GM12878 (cell line): ENCODE data around the gene CMTM2. TPM values are rescaled to one million over a fixed set of nuclear protein-coding genes. Genes with fewer than 3 reads are reported as not detected.

Experiments used
- ATAC-seq: fragments of 200-7000 bp; cut with Tn5 transposase; 3 replicates; pipeline ENCODE4 v1.9.1; 2020; ENCODE audit warnings: mild to moderate bottlenecking, moderate library complexity
- BruUV-seq: library from RNA; stranded (reverse); fragments of 400-500 nt; replicated peaks from 2 replicates; lab custom pipeline; 2021; lab: Mats Ljungman, UMichigan
- CTCF ChIA-PET: fragments of 300-600 bp; sonication (Branson Sonifier 250); formaldehyde crosslinking; extraction: SDS; loops from one replicate; lab custom pipeline; 2021; ENCODE audit warnings: inconsistent platforms; lab: Yijun Ruan, JAX
- POLR2A ChIA-PET: fragments of 350-600 bp; formaldehyde crosslinking; extraction: SDS; loops from one replicate; lab custom pipeline; 2021; ENCODE audit warnings: inconsistent platforms; lab: Charles Lee
- RAD21 ChIA-PET: fragments of 300-600 bp; sonication (Branson Sonifier 250); formaldehyde crosslinking; loops from one replicate; lab custom pipeline; 2023; ENCODE audit warnings: antibody characterized with exemption; ENCODE audit not compliant: unreplicated experiment; lab: Charles Lee
- SMC1A ChIA-PET: fragments of 300-600 bp; sonication (Branson Sonifier 250); formaldehyde crosslinking; loops from one replicate; lab custom pipeline; 2023; ENCODE audit not compliant: unreplicated experiment, uncharacterized antibody; lab: Charles Lee
- DNase-seq: peaks from one replicate; pipeline ENCODE4 v3.0.0-alpha.2; 2011; ENCODE audit warnings: low read depth, low spot score
- FAIRE-seq: peaks from 3 replicates; lab custom pipeline; 2011; peaks lifted over from hg19 to GRCh38; lab: Jason Lieb, UNC
- H2AFZ ChIP-seq: 2 replicates; pipeline ENCODE4 v1.6.0; 2011; ENCODE audit warnings: low read depth, low read length, control low read depth; ENCODE audit not compliant: control insufficient read depth
- H3K27ac ChIP-seq: 2 replicates; pipeline ENCODE4 v1.5.1; 2011; ENCODE audit warnings: control low read depth; ENCODE audit not compliant: control insufficient read depth, insufficient read depth
- H3K27me3 ChIP-seq, 2 experiments: replicated peaks in 1 of 2; 2 replicates each; pipeline versions ENCODE4 v1.6.0 to v1.6.1; 2011; ENCODE audit warnings: low read length in 1 of 2; ENCODE audit not compliant: control insufficient read depth in 2 of 2, insufficient read depth in 2 of 2
- H3K36me3 ChIP-seq, 2 experiments: 2 replicates each; pipeline ENCODE4 v1.5.1; 2011; ENCODE audit warnings: low read length in 1 of 2; ENCODE audit not compliant: control insufficient read depth in 2 of 2, insufficient read depth in 2 of 2
- H3K4me1 ChIP-seq: 2 replicates; pipeline ENCODE4 v1.6.1; 2011; ENCODE audit warnings: mild to moderate bottlenecking, low read length, moderate library complexity, mixed read lengths; ENCODE audit not compliant: control insufficient read depth, insufficient read depth
- H3K4me2 ChIP-seq: 2 replicates; pipeline ENCODE4 v1.6.0; 2011; ENCODE audit warnings: control low read depth; ENCODE audit not compliant: control insufficient read depth, insufficient read depth
- H3K4me3 ChIP-seq: fragments of 200-600 bp; sonication (generic); 2 replicates; pipeline ENCODE4 v1.5.1; 2016
- H3K79me2 ChIP-seq: 2 replicates; pipeline ENCODE4 v1.6.0; 2011; ENCODE audit warnings: low read length; ENCODE audit not compliant: control insufficient read depth, insufficient read depth
- H3K9ac ChIP-seq: 2 replicates; pipeline ENCODE4 v1.8.0; 2011; ENCODE audit warnings: low read length, control low read depth, mixed read lengths; ENCODE audit not compliant: control insufficient read depth, insufficient read depth
- H3K9me3 ChIP-seq: replicated peaks from 3 replicates; pipeline ENCODE4 v1.5.1; 2011; ENCODE audit warnings: mild to moderate bottlenecking, low read length; ENCODE audit not compliant: control insufficient read depth, insufficient read depth
- H4K20me1 ChIP-seq: 2 replicates; pipeline ENCODE4 v1.6.0; 2011; ENCODE audit not compliant: control insufficient read depth, insufficient read depth
- BHLHE40 ChIP-seq, 2 experiments: fragments of 450-650 bp in 1 of 2; IDR thresholded peaks; 2 replicates each; pipeline ENCODE4 v1.6.1; 2011 to 2017; ENCODE audit warnings: low read depth in 2 of 2, borderline replicate concordance in 1 of 2, improper control_type of control experiment in 1 of 2, low read length in 1 of 2, mild to moderate bottlenecking in 1 of 2
- CBFB ChIP-seq: IDR thresholded peaks from 2 replicates; pipeline ENCODE4 v1.6.1; 2016; ENCODE audit warnings: antibody characterized with exemption, low read depth
- CHD4 ChIP-seq: fragments of 200-600 bp; sonication (generic); IDR thresholded peaks from 2 replicates; pipeline ENCODE4 v1.6.1; 2016; ENCODE audit warnings: mild to moderate bottlenecking
- DPF2 ChIP-seq: fragments of 450-650 bp; IDR thresholded peaks from 2 replicates; pipeline ENCODE4 v1.6.1; 2017; ENCODE audit warnings: mild to moderate bottlenecking
- MTA2 ChIP-seq: fragments of 450-650 bp; IDR thresholded peaks from 2 replicates; pipeline ENCODE4 v1.6.1; 2016; ENCODE audit warnings: low read depth, mild to moderate bottlenecking, moderate library complexity
- PML ChIP-seq: IDR thresholded peaks from 2 replicates; pipeline ENCODE4 v1.6.1; 2012; ENCODE audit warnings: low read length, inconsistent platforms
- RCOR1 ChIP-seq: conservative IDR thresholded peaks from 2 replicates; pipeline ENCODE4 v1.6.1; 2012; ENCODE audit warnings: low read depth, low read length, improper control_type of control experiment
- SMAD5 ChIP-seq: IDR thresholded peaks from 2 replicates; pipeline ENCODE4 v1.6.1; 2016; ENCODE audit warnings: antibody characterized with exemption, low read depth
- SMARCA5 ChIP-seq: fragments of 450-650 bp; IDR thresholded peaks from 2 replicates; pipeline ENCODE4 v1.6.1; 2017; ENCODE audit warnings: mild to moderate bottlenecking
- STAT1 ChIP-seq: fragments of 450-650 bp; conservative IDR thresholded peaks from 2 replicates; pipeline ENCODE4 v1.6.1; 2014; ENCODE audit warnings: antibody characterized with exemption, mild to moderate bottlenecking
- TARDBP ChIP-seq: IDR thresholded peaks from 2 replicates; pipeline ENCODE4 v1.6.1; 2016; ENCODE audit warnings: borderline replicate concordance
- WGBS: methylation state at CpG from one replicate; pipeline ENCODE4 v1.1.6; 2016; ENCODE audit warnings: low lambda C conversion rate; ENCODE audit not compliant: insufficient replicate concordance, insufficient coverage; ENCODE audit errors: missing lambda C conversion rate; 5-methylcytosine and 5-hydroxymethylcytosine counted together
- in situ Hi-C: fragments of 300-500 bp; cut with MboI; formaldehyde crosslinking; loops from 9 replicates; pipeline ENCODE4 v1.14.3; 2018; ENCODE audit warnings: mixed read lengths
- intact Hi-C: fragments of 100-400 bp; cut with micrococcal nuclease; formaldehyde crosslinking; loops from one replicate; pipeline ENCODE4 v1.14.2; 2022; ENCODE audit not compliant: unreplicated experiment
- polyA plus RNA-seq, 11 experiments: library from polyadenylated mRNA; depleted of rRNA in 4 of 11; unstranded in 6 of 11; stranded (reverse) in 5 of 11; fragments of >200 nt; fragmentation: Nextera tagmentation in 4 of 11; fragmentation: Illumina TruSeq in 1 of 11; extraction: Ambion mirVana in 4 of 11; extraction: Trizol in 1 of 11; gene quantifications; 1 replicate in 1 of 11; 2 replicates in 10 of 11; pipeline versions ENCODE4 v1.2.1 to v1.2.3, GENCODE V29; 2011 to 2016; ENCODE audit warnings: inconsistent platforms in 2 of 11, missing spikeins in 2 of 11, low read depth in 1 of 11
- total RNA-seq, 4 experiments: library from RNA; depleted of rRNA in 3 of 4; stranded (reverse); fragments of >200 nt in 3 of 4; fragmentation: Illumina TruSeq in 1 of 4; extraction: Trizol in 1 of 4; gene quantifications; 2 replicates each; pipeline versions ENCODE4 v1.2.1 to v1.2.3, GENCODE V29; 2013 to 2021
- TF ChIP-seq, protein P1 (sequence below): fragments of 450-650 bp; IDR thresholded peaks from 2 replicates; pipeline ENCODE4 v1.6.1; 2018; ENCODE audit warnings: mild to moderate bottlenecking, low read depth, moderate library complexity; ENCODE audit not compliant: partially characterized antibody
- TF ChIP-seq, protein P2 (sequence below): fragments of 450-650 bp; IDR thresholded peaks from 2 replicates; pipeline ENCODE4 v1.6.1; 2016; ENCODE audit warnings: mild to moderate bottlenecking
- TF ChIP-seq, protein P3 (sequence below): IDR thresholded peaks from 2 replicates; pipeline ENCODE4 v1.6.1; 2012; ENCODE audit warnings: improper control_type of control experiment, low read depth, low read length; ENCODE audit not compliant: insufficient replicate concordance
- TF ChIP-seq, protein P4 (sequence below): IDR thresholded peaks from 2 replicates; pipeline ENCODE4 v1.6.1; 2011; ENCODE audit warnings: mild to moderate bottlenecking, low read depth, low read length, moderate library complexity; ENCODE audit not compliant: insufficient replicate concordance

Gene CMTM2
- total and polyA plus RNA-seq, 10 of the 15 experiments (the other 5 are each of a cell fraction or from before 2014, with no cell fraction given), result 0.26 to 0.34 TPM; not detected in 8

DNA sequence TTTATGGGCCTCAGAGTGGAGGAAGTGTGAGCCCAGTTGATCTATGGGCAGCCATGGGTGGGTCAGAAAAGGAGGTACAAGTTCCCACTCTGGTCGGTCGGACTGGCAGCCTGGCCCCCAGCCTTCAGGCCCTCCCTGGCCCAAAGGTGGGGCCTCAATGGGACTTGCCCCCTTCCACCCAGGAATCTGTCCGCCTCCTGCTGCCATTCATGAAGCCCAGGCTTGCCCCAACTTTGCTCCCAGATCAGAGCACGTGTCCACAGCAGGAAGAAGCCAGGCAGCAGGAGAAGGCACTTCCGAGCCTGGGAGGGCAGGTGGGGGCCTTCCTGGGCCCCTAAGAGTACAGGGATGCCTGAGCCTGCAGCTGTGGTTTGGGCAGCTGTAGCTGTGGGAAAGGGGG lies 22.2 kb downstream of the CMTM2 start:
- ATAC-seq (no peak), FAIRE-seq (no peak), DNase-seq (no peak)
- CTCF ChIA-PET, result interaction anchor here (0.7 to 3.7 kb wide), 3 partner anchors 12 to 116 kb away, joined by 3 to 24 read pairs (median 3); no protein-coding TSS in a partner anchor
- no peaks in the 10 kb centered on the region for H3K79me2 ChIP-seq
- in situ Hi-C loops, result no loop called here
- peaks cover 14% of the 10 kb centered on the region; the same call in 2 of the 3 replicates for H3K9me3 ChIP-seq
- POLR2A ChIA-PET, result no interaction called here
- H4K20me1 ChIP-seq, result no peaks in the 10 kb centered on the region
- no peak overlapping the region for H2AFZ ChIP-seq
- SMC1A ChIA-PET, result interaction anchor here (1.2 to 1.4 kb wide), 3 partner anchors 11 to 195 kb away, joined by 4 to 10 read pairs (median 5); no protein-coding TSS in a partner anchor
- H3K4me2 ChIP-seq, result no peak overlapping the region
- RAD21 ChIA-PET, result interaction anchor here (1.0 to 1.4 kb wide), 2 partner anchors 12 to 40 kb away, joined by 3 to 5 read pairs; no protein-coding TSS in a partner anchor
- no peak overlapping the region for H3K9ac ChIP-seq
- intact Hi-C loops, result no loop called here
- no peak overlapping the region for H3K27ac ChIP-seq
- peaks cover 25% of the 10 kb centered on the region for H3K4me1 ChIP-seq
- TF ChIP-seq, protein P1, sequence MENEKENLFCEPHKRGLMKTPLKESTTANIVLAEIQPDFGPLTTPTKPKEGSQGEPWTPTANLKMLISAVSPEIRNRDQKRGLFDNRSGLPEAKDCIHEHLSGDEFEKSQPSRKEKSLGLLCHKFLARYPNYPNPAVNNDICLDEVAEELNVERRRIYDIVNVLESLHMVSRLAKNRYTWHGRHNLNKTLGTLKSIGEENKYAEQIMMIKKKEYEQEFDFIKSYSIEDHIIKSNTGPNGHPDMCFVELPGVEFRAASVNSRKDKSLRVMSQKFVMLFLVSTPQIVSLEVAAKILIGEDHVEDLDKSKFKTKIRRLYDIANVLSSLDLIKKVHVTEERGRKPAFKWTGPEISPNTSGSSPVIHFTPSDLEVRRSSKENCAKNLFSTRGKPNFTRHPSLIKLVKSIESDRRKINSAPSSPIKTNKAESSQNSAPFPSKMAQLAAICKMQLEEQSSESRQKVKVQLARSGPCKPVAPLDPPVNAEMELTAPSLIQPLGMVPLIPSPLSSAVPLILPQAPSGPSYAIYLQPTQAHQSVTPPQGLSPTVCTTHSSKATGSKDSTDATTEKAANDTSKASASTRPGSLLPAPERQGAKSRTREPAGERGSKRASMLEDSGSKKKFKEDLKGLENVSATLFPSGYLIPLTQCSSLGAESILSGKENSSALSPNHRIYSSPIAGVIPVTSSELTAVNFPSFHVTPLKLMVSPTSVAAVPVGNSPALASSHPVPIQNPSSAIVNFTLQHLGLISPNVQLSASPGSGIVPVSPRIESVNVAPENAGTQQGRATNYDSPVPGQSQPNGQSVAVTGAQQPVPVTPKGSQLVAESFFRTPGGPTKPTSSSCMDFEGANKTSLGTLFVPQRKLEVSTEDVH, result no peak
- TF ChIP-seq, protein P2, sequence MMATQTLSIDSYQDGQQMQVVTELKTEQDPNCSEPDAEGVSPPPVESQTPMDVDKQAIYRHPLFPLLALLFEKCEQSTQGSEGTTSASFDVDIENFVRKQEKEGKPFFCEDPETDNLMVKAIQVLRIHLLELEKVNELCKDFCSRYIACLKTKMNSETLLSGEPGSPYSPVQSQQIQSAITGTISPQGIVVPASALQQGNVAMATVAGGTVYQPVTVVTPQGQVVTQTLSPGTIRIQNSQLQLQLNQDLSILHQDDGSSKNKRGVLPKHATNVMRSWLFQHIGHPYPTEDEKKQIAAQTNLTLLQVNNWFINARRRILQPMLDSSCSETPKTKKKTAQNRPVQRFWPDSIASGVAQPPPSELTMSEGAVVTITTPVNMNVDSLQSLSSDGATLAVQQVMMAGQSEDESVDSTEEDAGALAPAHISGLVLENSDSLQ, result no peak
- TF ChIP-seq TARDBP (no peak), BHLHE40 (IDR thresholded peaks at IDR 0.05; ENCODE audit: borderline replicate concordance in 1 of 2, low read depth in 2 of 2, low read length in 1 of 2) (no peak), CHD4 (no peak), DPF2 (no peak), SMARCA5 (no peak), PML (no peak), STAT1 (no peak), RCOR1 (no peak), CBFB (no peak), MTA2 (no peak), SMAD5 (no peak)
- TF ChIP-seq, protein P3, sequence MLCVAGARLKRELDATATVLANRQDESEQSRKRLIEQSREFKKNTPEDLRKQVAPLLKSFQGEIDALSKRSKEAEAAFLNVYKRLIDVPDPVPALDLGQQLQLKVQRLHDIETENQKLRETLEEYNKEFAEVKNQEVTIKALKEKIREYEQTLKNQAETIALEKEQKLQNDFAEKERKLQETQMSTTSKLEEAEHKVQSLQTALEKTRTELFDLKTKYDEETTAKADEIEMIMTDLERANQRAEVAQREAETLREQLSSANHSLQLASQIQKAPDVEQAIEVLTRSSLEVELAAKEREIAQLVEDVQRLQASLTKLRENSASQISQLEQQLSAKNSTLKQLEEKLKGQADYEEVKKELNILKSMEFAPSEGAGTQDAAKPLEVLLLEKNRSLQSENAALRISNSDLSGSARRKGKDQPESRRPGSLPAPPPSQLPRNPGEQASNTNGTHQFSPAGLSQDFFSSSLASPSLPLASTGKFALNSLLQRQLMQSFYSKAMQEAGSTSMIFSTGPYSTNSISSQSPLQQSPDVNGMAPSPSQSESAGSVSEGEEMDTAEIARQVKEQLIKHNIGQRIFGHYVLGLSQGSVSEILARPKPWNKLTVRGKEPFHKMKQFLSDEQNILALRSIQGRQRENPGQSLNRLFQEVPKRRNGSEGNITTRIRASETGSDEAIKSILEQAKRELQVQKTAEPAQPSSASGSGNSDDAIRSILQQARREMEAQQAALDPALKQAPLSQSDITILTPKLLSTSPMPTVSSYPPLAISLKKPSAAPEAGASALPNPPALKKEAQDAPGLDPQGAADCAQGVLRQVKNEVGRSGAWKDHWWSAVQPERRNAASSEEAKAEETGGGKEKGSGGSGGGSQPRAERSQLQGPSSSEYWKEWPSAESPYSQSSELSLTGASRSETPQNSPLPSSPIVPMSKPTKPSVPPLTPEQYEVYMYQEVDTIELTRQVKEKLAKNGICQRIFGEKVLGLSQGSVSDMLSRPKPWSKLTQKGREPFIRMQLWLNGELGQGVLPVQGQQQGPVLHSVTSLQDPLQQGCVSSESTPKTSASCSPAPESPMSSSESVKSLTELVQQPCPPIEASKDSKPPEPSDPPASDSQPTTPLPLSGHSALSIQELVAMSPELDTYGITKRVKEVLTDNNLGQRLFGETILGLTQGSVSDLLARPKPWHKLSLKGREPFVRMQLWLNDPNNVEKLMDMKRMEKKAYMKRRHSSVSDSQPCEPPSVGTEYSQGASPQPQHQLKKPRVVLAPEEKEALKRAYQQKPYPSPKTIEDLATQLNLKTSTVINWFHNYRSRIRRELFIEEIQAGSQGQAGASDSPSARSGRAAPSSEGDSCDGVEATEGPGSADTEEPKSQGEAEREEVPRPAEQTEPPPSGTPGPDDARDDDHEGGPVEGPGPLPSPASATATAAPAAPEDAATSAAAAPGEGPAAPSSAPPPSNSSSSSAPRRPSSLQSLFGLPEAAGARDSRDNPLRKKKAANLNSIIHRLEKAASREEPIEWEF, result no peak
- TF ChIP-seq, protein P4, sequence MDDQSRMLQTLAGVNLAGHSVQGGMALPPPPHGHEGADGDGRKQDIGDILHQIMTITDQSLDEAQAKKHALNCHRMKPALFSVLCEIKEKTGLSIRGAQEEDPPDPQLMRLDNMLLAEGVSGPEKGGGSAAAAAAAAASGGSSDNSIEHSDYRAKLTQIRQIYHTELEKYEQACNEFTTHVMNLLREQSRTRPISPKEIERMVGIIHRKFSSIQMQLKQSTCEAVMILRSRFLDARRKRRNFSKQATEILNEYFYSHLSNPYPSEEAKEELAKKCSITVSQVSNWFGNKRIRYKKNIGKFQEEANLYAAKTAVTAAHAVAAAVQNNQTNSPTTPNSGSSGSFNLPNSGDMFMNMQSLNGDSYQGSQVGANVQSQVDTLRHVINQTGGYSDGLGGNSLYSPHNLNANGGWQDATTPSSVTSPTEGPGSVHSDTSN, result no peak
- no peak overlapping the region for H3K4me3 ChIP-seq
- BruUV-seq, result no TSS peak
- H3K36me3 ChIP-seq, result no peaks in the 10 kb centered on the region
- no peaks in the 10 kb centered on the region for H3K27me3 ChIP-seq
- 51% methylated on average over 5 of the region's 5 CpGs for WGBS
